H9 (cell line): ENCODE results near the gene RPS4Y1. TPM values are rescaled to one million over a fixed set of nuclear protein-coding genes. Genes with fewer than 3 reads are reported as not detected.

Experiments
- DNase-seq: peaks from one replicate; pipeline ENCODE4 v3.0.0-alpha.2; 2017
- H2AFZ ChIP-seq: one replicate; pipeline ENCODE4 v1.6.1; 2013; ENCODE audit warnings: mild to moderate bottlenecking, low read length, control low read depth, moderate library complexity
- H2AK5ac ChIP-seq: 2 replicates; pipeline ENCODE4 v1.6.1; 2013; ENCODE audit warnings: low read length, control low read depth, mixed read lengths; ENCODE audit not compliant: insufficient read length
- H2BK120ac ChIP-seq: one replicate; pipeline ENCODE4 v1.6.1; 2013; ENCODE audit warnings: low read depth, mild to moderate bottlenecking, low read length, control low read depth, inconsistent platforms; ENCODE audit not compliant: poor library complexity, severe bottlenecking
- H2BK12ac ChIP-seq: 2 replicates; pipeline ENCODE4 v1.6.1; 2013; ENCODE audit warnings: low read length, control low read depth, mixed read lengths, low read depth; ENCODE audit not compliant: insufficient read length
- H2BK15ac ChIP-seq: 2 replicates; pipeline ENCODE4 v1.6.1; 2013; ENCODE audit warnings: low read depth, low read length, control low read depth
- H2BK20ac ChIP-seq: one replicate; pipeline ENCODE4 v1.6.1; 2013; ENCODE audit warnings: low read depth, mild to moderate bottlenecking, low read length, control low read depth, inconsistent platforms; ENCODE audit not compliant: poor library complexity, severe bottlenecking
- H2BK5ac ChIP-seq: 2 replicates; pipeline ENCODE4 v1.6.1; 2013; ENCODE audit warnings: low read length, control low read depth, mixed read lengths; ENCODE audit not compliant: insufficient read length
- H3K14ac ChIP-seq: 2 replicates; pipeline ENCODE4 v1.6.1; 2013; ENCODE audit warnings: low read length, control low read depth; ENCODE audit not compliant: insufficient read depth
- H3K18ac ChIP-seq: 2 replicates; pipeline ENCODE4 v1.6.1; 2013; ENCODE audit warnings: low read depth, mild to moderate bottlenecking, mixed read lengths, low read length, control low read depth; ENCODE audit not compliant: insufficient read length
- H3K23ac ChIP-seq: 2 replicates; pipeline ENCODE4 v1.6.1; 2013; ENCODE audit warnings: low read length, control low read depth, mixed read lengths, low read depth; ENCODE audit not compliant: insufficient read length
- H3K23me2 ChIP-seq: 2 replicates; pipeline ENCODE4 v1.6.1; 2013; ENCODE audit warnings: low read depth, mild to moderate bottlenecking, mixed read lengths, low read length, control low read depth; ENCODE audit not compliant: insufficient read length, poor library complexity, severe bottlenecking
- H3K27ac ChIP-seq: 2 replicates; pipeline ENCODE4 v1.5.1; 2013; ENCODE audit warnings: low read length, control low read depth, mixed read lengths, low read depth; ENCODE audit not compliant: insufficient read length
- H3K27me3 ChIP-seq: 2 replicates; pipeline ENCODE4 v1.6.1; 2013; ENCODE audit warnings: low read length, control low read depth, inconsistent platforms; ENCODE audit not compliant: insufficient read depth
- H3K4ac ChIP-seq: 2 replicates; pipeline ENCODE4 v1.6.1; 2013; ENCODE audit warnings: low read depth, mild to moderate bottlenecking, control low read depth, inconsistent platforms, low read length, moderate library complexity
- H3K4me1 ChIP-seq: 2 replicates; pipeline ENCODE4 v1.6.1; 2013; ENCODE audit warnings: low read length, control low read depth, inconsistent platforms; ENCODE audit not compliant: insufficient read depth
- H3K4me2 ChIP-seq: 2 replicates; pipeline ENCODE4 v1.6.1; 2013; ENCODE audit warnings: low read length, control low read depth, mixed read lengths; ENCODE audit not compliant: insufficient read length, insufficient read depth
- H3K56ac ChIP-seq: 2 replicates; pipeline ENCODE4 v1.6.1; 2013; ENCODE audit warnings: low read depth, mild to moderate bottlenecking, mixed read lengths, low read length, control low read depth; ENCODE audit not compliant: insufficient read length
- H3K79me1 ChIP-seq: 2 replicates; pipeline ENCODE4 v1.6.1; 2013; ENCODE audit warnings: low read depth, mild to moderate bottlenecking, moderate library complexity, low read length, control low read depth, inconsistent platforms; ENCODE audit not compliant: insufficient read depth, poor library complexity, severe bottlenecking
- H3K79me2 ChIP-seq: 2 replicates; pipeline ENCODE4 v1.6.1; 2013; ENCODE audit warnings: low read length, control low read depth, inconsistent platforms; ENCODE audit not compliant: insufficient read depth
- H3K9ac ChIP-seq: 2 replicates; pipeline ENCODE4 v1.6.1; 2013; ENCODE audit warnings: low read length, control low read depth, mixed read lengths; ENCODE audit not compliant: insufficient read length; ENCODE audit errors: extremely low read depth
- H3K9me3 ChIP-seq: one replicate; pipeline ENCODE4 v1.6.1; 2013; ENCODE audit warnings: low read depth, low read length, inconsistent platforms; ENCODE audit not compliant: control insufficient read depth
- H3T11ph ChIP-seq: one replicate; pipeline ENCODE4 v1.6.1; 2013; ENCODE audit warnings: mild to moderate bottlenecking, low read length, control low read depth, inconsistent platforms
- H4K20me1 ChIP-seq: one replicate; pipeline ENCODE4 v1.6.1; 2013; ENCODE audit not compliant: control insufficient read depth, insufficient read length, insufficient read depth
- H4K5ac ChIP-seq: 2 replicates; pipeline ENCODE4 v1.6.1; 2013; ENCODE audit warnings: low read depth, mild to moderate bottlenecking, mixed read lengths, low read length, control low read depth; ENCODE audit not compliant: insufficient read length
- H4K8ac ChIP-seq: replicated peaks from 2 replicates; pipeline ENCODE4 v1.6.1; 2013; ENCODE audit warnings: low read length, control low read depth, mixed read lengths, low read depth; ENCODE audit not compliant: insufficient read length
- H4K91ac ChIP-seq: 2 replicates; pipeline ENCODE4 v1.6.1; 2013; ENCODE audit warnings: low read depth, mild to moderate bottlenecking, moderate library complexity, mixed read lengths, low read length, control low read depth; ENCODE audit not compliant: insufficient read length
- H3K27ac Mint-ChIP-seq, 3 experiments: 2 replicates in 2 of 3; 3 replicates in 1 of 3; pipeline ENCODE4 v1.8.0; 2020 to 2021; ENCODE audit warnings: mixed read lengths in 3 of 3, mild to moderate bottlenecking in 1 of 3, moderate library complexity in 1 of 3
- H3K27me3 Mint-ChIP-seq: 2 replicates; pipeline ENCODE4 v1.8.0; 2021; ENCODE audit warnings: low read depth, mild to moderate bottlenecking, moderate library complexity, mixed read lengths
- H3K36me3 Mint-ChIP-seq, 3 experiments: 2 replicates in 2 of 3; 3 replicates in 1 of 3; pipeline ENCODE4 v1.8.0; 2020 to 2021; ENCODE audit warnings: low read depth in 3 of 3, mixed read lengths in 3 of 3; ENCODE audit not compliant: insufficient read depth in 1 of 3
- H3K4me1 Mint-ChIP-seq, 2 experiments: 2 replicates each; pipeline ENCODE4 v1.8.0; 2020; ENCODE audit warnings: mixed read lengths in 2 of 2
- H3K4me3 Mint-ChIP-seq, 2 experiments: 2 replicates in 1 of 2; 3 replicates in 1 of 2; pipeline ENCODE4 v1.8.0; 2020 to 2021; ENCODE audit warnings: mild to moderate bottlenecking in 2 of 2, mixed read lengths in 2 of 2, moderate library complexity in 1 of 2
- H3K9me3 Mint-ChIP-seq, 2 experiments: 2 replicates in 1 of 2; 3 replicates in 1 of 2; pipeline ENCODE4 v1.8.0; 2020; ENCODE audit warnings: mild to moderate bottlenecking in 2 of 2, mixed read lengths in 2 of 2, moderate library complexity in 1 of 2
- WGBS: extraction: QIAGEN DNeasy Blood & Tissue Kit; methylation state at CpG from one replicate; pipeline ENCODE4 v1.1.7; 2013; ENCODE audit warnings: missing lambda C conversion rate, low lambda C conversion rate, mixed read lengths; ENCODE audit not compliant: insufficient read length; ENCODE audit errors: extremely low coverage; 5-methylcytosine and 5-hydroxymethylcytosine counted together
- total RNA-seq: library from RNA; stranded (reverse); gene quantifications from 2 replicates; pipeline ENCODE4 v1.2.1, GENCODE V29; 2021
- TF ChIP-seq, protein P1 (sequence below): fragments of 200-600 bp; sonication (generic); conservative IDR thresholded peaks from 3 replicates; pipeline ENCODE4 v1.8.0; 2021; ENCODE audit warnings: antibody characterized with exemption, mild to moderate bottlenecking

The RPS4Y1 gene
- total RNA-seq, 1 experiment from 2014 or later, result not detected

DNA sequence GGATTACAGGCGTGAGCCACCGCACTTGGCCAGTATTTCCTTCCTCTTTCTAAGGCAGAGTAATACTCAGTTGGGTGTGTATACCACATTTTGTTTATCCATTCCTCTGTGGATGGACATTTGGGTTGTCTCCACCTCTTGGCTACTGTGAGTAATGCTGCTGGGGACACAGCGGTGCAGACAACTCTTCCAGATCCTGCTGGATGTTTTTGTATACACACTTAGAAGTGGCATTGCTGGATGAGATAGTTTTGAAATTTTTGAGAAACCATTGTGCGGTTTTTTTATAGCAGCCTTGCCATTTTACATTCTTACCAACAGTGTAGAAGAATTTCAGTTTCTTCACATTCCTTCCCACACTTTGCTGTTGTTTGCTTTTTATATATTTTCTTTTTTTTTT is 16.3 kb downstream of the RPS4Y1 start:
- H4K91ac ChIP-seq, result no peak overlapping the region
- no peak overlapping the region for H2BK5ac ChIP-seq
- no peak overlapping the region for H2BK15ac ChIP-seq
- H3K9ac ChIP-seq, result no peak overlapping the region
- no peak overlapping the region for H2BK20ac ChIP-seq
- no peaks in the 10 kb centered on the region for H3K9me3 ChIP-seq
- no peak overlapping the region for H3K4ac ChIP-seq
- no peak overlapping the region for H3K27ac Mint-ChIP-seq
- no peaks in the 10 kb centered on the region for H3K27me3 ChIP-seq
- DNase-seq, result no peak
- no peak overlapping the region for H2BK12ac ChIP-seq
- H2AK5ac ChIP-seq, result no peak overlapping the region
- no peak overlapping the region for H3K4me2 ChIP-seq
- H3K79me2 ChIP-seq, result no peaks in the 10 kb centered on the region
- H3K4me1 ChIP-seq, result no peaks in the 10 kb centered on the region
- TF ChIP-seq, protein P1, sequence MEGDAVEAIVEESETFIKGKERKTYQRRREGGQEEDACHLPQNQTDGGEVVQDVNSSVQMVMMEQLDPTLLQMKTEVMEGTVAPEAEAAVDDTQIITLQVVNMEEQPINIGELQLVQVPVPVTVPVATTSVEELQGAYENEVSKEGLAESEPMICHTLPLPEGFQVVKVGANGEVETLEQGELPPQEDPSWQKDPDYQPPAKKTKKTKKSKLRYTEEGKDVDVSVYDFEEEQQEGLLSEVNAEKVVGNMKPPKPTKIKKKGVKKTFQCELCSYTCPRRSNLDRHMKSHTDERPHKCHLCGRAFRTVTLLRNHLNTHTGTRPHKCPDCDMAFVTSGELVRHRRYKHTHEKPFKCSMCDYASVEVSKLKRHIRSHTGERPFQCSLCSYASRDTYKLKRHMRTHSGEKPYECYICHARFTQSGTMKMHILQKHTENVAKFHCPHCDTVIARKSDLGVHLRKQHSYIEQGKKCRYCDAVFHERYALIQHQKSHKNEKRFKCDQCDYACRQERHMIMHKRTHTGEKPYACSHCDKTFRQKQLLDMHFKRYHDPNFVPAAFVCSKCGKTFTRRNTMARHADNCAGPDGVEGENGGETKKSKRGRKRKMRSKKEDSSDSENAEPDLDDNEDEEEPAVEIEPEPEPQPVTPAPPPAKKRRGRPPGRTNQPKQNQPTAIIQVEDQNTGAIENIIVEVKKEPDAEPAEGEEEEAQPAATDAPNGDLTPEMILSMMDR, result no peak
- no peaks in the 10 kb centered on the region for H4K20me1 ChIP-seq
- WGBS, result no CpG with 5 or more reads among the region's 4 CpGs
- no peak overlapping the region for H3K14ac ChIP-seq
- H4K5ac ChIP-seq, result no peak overlapping the region
- no peaks in the 10 kb centered on the region for H3K9me3 Mint-ChIP-seq
- H3K23me2 ChIP-seq, result no peaks in the 10 kb centered on the region
- no peaks in the 10 kb centered on the region for H3K4me1 Mint-ChIP-seq
- no peak overlapping the region for H4K8ac ChIP-seq
- no peak overlapping the region for H3K18ac ChIP-seq
- H2AFZ ChIP-seq, result no peak overlapping the region
- no peaks in the 10 kb centered on the region for H3K27me3 Mint-ChIP-seq
- H2BK120ac ChIP-seq, result no peak overlapping the region
- H3K56ac ChIP-seq, result no peak overlapping the region
- H3K23ac ChIP-seq, result no peak overlapping the region
- H3K27ac ChIP-seq, result no peak overlapping the region
- no peaks in the 10 kb centered on the region for H3K79me1 ChIP-seq
- no peak overlapping the region for H3T11ph ChIP-seq
- H3K36me3 Mint-ChIP-seq, result no peaks in the 10 kb centered on the region
- no peak overlapping the region for H3K4me3 Mint-ChIP-seq
